GM15510 (cell line): ENCODE results near the gene C10orf95.

Experiments
- POLR2A ChIP-seq: IDR thresholded peaks from 3 replicates; pipeline ENCODE4 v1.6.1; 2011; ENCODE audit warnings: borderline replicate concordance; ENCODE audit not compliant: insufficient read length; ENCODE audit errors: extremely low read depth

C10orf95 gene

DNA sequence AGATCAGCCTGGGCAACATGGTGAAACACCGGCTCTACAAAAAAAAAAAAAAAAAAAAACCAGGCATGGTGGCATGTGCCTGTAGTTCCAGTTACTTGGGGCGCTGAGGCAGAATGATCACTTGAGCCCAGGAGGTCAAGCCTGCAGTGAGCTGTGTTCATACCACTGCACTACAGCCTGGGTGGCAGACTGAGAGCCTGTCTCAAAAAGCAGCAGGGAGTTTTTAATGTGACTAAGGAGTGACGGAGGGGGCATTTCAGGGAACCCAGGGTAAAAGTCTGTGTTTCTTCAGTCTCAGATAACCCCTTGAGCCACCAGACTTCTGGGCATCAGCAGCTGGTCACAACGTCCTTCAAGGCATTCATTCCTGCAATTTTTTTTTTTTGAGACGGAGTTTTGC, 2.2 kb upstream of the C10orf95 start:
- no peak for TF ChIP-seq POLR2A

DNA sequence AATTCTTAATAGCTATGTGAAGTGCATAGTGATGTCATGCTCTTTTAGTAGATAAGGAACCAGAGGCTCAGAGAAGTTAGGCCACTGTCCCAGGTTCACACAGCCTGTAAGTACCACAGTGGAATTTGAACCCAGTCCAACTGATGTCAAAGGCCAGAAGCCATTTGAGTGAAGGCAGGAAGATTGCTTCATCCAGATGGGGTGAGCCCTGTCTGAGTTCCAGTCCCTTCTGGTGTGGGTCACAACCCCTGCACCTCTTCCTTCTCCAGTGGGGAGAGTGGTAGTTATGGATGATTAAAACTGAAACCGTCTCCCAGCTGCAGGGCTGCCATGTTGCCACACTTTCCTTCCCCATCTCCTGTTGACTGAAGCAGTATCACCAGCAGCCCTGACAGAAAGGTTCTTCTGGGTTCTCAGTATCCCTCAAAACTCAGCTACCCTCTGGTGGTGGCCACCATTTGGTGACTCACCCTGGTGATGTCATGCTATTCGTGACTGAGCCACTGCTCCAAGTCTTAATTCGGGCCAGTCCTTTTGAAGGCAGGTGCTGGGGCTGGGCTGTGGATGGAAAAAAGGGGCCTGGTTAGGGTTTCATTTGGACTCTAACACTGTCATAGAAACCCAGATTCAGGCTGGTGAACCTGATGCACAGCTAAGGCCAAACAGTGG, 1.5 kb upstream of the C10orf95 start:
- no peak for TF ChIP-seq POLR2A

DNA sequence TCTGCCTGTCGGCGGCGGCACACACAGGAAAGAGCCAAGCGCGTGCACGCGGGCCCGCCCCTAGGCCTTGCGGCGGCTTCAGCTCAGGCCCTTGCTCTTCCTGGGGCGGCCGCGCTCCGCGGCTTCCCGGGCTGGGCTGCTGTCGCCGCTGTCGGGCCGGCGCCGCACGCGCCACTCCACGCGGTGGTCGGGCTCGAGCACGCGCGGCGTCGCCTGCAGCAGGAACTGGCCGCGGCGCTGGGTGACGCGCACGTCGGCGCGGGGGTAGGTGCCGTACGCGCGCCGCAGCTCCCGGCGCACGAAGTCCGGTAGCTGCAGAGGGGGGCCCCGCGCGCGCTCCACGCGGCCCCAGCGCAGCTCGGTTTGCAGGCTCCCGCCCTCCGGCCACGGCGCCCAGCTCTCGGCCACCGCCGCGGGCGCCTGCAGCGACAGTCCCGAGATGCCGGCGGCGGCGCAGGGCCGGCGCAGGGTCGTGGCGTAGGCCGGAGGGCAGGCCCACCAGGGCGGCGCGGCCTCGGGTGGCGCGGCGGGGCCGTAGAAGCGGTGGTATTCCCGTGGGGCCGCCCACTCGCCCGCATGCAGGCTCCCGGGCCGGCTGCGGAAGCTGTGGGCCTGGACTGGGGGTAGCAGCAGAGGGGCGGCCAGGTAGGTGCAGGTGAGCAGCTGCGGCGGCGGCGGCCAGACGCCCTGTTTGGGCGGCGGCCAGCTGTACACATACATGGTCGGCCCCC, 804 bp downstream of the C10orf95 start:
- TF ChIP-seq POLR2A, result peak; percentile 73

DNA sequence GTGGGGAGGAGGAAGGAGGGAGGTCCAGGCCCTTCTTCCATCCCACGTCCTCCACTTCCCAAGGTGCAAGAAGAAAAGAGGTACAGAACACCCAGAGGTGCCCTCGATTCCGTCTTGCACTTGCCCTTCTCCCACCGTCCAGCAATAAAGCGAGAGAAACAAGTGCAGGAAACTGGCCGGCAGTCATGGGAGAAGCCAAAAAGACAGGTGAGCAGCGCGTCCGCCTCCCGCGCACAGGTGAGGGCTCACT, 1.3 kb downstream of the C10orf95 start:
- no peak for TF ChIP-seq POLR2A

DNA sequence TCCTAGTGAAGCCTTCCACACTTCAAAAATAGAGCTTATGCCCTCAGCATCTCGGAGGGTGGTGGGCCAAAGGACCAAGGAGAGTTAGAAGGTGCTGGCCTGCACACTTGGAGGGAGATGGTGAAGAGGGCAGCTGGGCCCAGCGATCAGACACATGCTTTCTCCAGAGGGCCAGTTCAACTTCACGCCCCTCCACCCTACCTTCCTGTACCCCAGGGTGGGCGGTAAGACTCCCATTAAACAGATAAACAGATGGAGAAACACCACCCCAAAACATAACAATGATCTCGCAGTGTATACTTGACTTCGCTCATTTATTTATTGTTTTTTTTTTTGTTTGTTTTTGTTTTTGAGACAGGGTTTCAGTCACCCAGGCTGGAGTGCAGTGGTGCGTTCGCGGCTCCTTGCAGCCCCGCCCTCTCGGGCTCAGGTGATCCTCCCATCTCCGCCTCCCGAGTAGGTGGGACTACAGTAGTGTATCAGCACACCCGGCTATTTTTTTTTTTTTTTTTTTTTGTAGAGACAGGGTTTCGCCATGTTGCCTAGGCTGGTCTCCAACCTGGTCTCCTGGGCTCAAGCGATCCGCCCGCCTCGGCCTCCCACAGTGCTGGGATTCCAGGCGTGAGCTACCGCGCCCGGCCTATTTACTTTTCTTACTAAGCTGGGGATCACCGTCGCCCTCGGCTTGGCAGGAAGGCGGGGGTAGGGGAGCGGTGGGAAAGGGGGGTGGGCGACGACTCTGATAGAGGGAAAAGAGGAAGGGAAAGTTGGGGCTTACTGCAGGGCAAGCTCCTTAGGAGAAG, 1.8 kb downstream of the C10orf95 start:
- peak; percentile 45 for TF ChIP-seq POLR2A

DNA sequence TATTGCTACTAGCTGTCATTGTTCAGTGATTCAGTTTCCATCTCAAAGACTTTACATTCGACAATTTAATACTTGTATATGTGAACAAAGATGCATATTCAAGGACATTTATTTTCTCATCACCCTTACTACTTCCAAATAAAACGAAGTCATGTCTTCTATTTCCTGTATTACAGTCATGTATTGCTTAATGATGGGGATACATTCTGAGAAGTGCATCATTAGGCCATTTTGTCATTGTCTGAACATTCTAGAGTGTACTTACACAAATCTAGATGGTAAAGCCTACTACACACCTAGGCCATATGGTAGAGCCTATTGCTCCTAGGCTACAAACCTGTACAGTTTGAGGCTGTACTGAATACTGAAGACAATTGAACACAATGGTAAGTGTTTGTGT, 6.5 kb downstream of the C10orf95 start:
- TF ChIP-seq POLR2A, result no peak

DNA sequence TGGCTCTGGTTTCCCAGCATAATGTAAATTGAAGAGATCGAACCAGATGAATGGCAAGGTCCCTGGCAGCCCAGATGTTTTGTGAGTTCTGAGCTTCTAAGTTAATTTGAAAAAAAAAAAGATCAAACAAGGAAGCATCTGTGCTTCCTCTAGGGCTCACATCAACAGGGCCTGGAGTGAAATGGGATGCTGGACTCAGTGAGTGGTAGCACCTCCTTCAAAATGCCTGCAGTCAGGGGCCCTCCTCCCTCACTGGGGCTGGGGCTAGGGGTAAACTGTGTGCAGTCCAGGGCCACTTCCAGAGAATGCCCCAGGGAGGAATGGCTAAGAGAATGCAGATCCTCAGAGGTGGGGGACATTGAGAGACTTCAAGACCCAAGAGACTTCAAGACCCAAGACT, 13.0 kb downstream of the C10orf95 start:
- no peak for TF ChIP-seq POLR2A

DNA sequence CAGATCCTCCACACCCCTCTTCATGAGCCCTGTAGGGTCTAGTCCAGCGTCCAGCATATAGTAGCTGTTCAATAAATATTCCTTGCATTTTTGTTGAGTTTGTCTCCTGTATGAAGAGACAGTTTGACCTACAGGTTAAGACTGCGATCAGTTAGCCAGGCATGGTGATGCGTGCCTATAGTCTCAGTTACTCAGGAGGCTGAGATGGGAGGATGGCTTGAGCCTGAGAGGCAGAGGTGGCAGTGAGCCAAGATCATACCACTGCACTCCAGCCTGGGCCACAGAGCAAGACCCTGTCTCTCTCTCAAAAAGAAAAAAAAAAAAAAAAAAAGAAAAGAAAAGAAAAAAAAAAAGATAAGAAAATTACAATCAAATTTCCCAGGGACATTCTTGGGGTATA, 13.8 kb downstream of the C10orf95 start:
- TF ChIP-seq POLR2A, result no peak

DNA sequence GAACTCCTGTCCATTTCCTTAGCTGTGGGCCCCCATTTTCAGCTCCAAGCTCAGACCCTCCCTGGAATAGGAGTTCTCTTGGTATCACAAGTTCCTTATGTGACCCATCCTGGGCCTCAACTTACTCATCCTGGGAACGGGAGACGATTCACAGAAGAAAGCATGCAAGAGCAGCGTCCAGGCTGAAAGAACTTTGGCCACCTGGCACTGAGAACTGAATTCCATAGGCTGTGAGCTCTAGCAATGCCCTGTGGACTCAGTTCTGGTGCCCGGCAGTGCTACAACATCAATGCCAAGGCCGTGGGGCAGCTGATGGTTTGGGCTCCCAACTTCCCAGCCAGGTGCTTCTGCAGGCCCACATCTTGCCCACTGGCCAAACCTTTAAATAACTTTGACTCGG, 15.0 kb downstream of the C10orf95 start:
- TF ChIP-seq POLR2A, result no peak

DNA sequence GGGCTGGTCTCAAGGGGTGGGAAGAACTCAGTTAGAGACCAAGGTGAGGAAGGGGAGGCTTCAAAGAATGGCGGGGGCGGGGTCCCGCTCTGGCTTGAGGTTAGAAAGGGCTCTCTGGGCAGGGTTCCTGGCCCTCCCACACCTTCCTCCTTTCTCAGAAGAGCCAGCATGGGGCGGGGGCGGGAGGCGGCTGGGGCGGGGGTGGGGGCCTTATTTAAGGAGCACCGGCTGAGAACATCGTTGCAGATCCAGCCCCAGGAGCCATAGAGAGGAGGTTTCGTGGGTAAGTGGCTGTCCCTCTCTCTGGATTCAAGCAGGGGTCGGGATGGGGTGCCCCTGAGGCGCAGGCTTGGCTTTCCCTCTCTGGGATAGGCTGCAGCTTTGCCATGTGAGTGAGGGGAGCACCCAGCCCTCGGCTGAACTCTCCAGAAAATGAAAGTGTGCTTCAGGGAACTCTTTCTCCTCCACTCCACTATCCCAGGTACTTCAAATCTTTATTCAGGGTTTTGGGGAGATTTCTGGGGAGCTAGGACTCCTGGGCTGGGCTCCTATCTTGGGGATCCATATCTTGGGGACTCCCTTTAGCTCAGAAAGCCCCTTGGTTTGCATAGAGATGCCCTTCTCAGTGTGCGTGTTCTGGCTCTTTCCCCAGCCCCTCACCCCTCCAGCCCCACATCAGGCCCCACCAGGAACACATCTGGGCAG, 15.7 kb downstream of the C10orf95 start:
- TF ChIP-seq POLR2A, result peak; percentile 61

DNA sequence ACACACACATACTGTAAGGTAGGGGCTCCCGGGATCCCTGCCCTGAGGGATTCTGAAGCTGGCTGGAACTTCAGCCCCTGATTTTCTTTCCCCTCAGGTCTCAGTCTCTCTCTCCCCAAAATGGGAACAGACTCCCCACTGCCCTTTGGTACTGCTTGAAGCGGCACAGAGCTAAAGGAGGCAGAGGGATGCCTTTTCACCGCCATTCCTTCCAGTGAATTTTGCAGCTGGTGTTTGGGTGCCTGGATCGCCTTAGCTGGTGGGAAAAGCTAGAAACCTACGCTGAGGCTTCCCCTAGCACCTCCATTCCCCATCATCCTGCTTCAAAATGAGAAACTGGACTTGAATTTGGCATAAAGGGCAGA, 16.2 kb downstream of the C10orf95 start:
- TF ChIP-seq POLR2A, result no peak

DNA sequence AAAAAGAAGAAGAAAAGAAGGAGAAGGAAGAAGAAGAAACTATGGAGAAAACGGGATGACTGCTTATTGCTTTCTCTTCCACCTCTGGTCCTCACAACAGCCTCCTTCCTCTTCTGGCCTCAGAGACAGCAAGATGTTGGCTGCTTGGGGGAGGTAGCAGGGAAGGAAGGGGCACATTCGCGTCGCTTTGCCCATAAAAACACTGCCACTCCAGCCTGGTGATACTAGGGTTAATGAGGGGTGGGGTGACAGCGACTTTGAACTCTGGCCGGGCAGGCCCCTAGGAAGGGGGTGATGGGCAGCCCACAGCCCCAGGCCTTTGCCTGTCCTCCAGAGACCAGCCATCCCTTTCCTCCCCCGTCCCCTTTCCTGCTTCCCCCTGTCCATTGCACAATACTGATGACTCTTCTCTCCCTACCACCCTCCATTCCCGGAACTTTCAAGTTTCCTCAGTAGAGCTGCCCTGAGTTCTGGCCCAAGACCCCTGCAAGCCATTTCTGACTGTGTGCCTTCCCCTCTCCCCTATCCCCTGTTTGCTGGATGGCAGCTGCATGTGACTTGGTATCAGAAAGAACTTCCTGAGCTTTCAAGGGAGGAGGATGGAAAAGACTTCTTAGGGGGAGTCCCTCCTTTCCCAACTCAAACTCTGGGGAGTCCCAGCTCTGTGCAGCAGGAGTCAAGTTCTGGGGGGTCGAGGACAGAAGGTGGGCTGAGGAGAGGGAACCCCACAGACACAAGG, 16.8 kb downstream of the C10orf95 start:
- TF ChIP-seq POLR2A, result no peak

DNA sequence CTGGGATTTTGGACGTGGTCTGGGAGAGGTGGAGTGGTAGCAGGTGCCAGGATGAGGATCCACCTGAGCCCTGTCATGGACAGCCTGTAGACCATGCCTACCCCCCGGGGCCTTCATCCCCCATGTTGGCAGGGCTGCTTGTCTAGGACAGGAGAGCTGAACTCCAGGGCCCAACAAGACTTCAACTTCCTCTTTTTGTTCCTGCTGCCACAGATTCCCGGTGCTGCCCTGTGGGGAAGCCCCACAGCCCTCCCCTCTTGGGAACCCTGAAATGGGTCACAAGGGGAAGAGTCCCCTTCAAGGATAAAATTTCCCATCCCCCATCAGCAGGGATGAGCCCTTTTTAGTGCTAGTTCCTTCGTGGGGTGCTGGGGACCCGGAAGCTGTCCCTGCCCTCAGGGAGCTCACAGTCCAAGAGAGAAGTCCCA, 17.7 kb downstream of the C10orf95 start:
- no peak for TF ChIP-seq POLR2A

DNA sequence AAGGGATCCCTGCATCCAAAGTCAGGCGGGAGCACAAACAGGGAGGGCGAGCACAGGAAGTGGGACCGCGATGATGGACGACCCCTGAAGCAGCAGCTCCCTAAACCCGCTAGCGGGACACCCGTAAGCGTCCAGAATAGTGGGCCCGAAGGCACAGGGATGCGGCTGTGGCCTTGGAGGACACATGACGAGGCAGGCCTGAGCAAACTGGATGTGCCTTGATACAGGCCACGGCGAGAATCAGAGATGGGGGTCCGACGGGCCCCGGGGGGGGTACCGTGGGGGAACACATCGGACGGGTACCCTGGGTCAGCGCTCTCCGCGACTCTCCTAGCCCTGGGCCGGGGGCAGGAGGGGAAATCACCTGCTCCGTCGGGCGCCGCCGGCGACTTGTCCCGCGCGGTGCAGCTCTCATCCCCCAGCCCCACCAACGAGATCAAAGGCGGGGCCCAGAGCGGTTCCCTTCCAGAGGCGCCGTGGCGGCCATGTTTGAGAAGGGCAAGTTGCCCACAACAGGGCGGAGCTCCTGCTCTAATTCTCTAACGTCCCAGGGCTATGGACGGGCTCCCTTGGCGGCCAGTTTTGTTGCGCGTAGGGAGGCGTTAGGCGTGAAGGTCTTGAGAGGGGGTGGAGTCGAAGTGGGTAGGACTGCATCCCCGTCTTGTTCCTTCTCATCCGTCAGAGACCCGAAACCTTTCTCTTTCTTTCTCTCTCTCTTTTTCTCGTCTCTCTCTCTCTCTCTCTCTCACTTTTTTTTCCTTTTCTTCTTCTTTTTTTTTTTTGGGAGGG, 19.0 kb downstream of the C10orf95 start, which contains the start of gene CUEDC2:
TSS of gene CUEDC2 (minus strand) at position 413 of the 789 bp plus-strand sequence. CDS start 7,386 bp downstream, outside the sequence.
- TF ChIP-seq POLR2A, result peak; percentile 83

DNA sequence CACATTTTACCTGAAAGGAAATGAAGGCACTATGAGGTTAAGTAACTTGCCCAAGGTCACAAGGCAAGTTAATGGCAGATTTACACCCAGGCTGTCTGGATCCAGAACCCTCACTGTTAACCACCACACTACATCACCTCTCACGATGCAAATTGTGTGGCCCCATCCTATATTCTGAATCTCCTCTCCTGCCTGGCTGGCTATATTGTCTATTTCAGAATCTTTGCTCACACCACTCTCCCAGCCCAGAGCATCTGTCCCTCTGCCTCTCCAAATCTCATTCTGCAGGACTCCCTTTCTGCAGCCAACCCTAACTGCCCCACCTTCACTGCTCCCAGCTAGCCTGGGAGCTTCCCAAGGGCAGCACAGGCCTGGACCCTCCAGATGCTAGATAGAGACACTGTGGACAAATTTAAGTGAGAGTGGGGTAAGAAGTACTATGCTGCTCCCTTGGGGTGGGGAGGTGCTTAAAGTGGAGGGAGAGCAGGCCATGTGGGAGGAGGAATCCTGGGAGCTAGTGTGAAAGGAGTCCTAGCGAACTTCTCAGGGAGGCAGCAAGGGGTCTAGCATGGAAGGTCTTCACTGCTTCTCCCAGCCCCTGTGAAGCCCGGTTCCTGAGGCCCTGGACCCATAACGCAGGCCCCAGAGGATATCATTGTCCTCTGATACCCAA, 19.8 kb downstream of the C10orf95 start:
- TF ChIP-seq POLR2A, result no peak
